Stimulated activated effector memory CD8-positive, alpha-beta T cell treated with anti-CD3 and anti-CD28 coated beads, Interleukin-12 subunit alpha, Interleukin-12 subunit beta, amount 100 ng/mL, for 72 hours (primary cell): ENCODE results near the gene RPS6KB2.

Experiments used
- ATAC-seq: fragments of 150-1000 bp; cut with Tn5 transposase; 2 replicates; pipeline ENCODE4 v1.10.0; 2021
- DNase-seq, 2 donors: peaks; one replicate each; pipeline ENCODE4 v3.0.0; 2021 to 2022; ENCODE audit warnings: low spot score in 2 of 2
- H3K27ac Mint-ChIP-seq: one replicate; pipeline ENCODE4 v1.8.0; 2022; ENCODE audit warnings: mild to moderate bottlenecking, mixed read lengths
- H3K36me3 Mint-ChIP-seq: one replicate; pipeline ENCODE4 v1.8.0; 2022; ENCODE audit warnings: mild to moderate bottlenecking, mixed read lengths
- H3K4me1 Mint-ChIP-seq: one replicate; pipeline ENCODE4 v1.8.0; 2022; ENCODE audit warnings: mixed read lengths
- H3K4me3 Mint-ChIP-seq: one replicate; pipeline ENCODE4 v1.8.0; 2022; ENCODE audit warnings: mild to moderate bottlenecking, mixed read lengths
- H3K9me3 Mint-ChIP-seq: one replicate; pipeline ENCODE4 v1.8.0; 2022; ENCODE audit warnings: mixed read lengths

Gene RPS6KB2

GRCh38 chr11:67428052-67429001 is at the start of gene RPS6KB2:
RPS6KB2 (plus strand) TSS chr11:67428494; CDS start chr11:67428546, 52 bp downstream.
- peak within 1 kb of the TSS; percentile 89 for H3K4me3 Mint-ChIP-seq
- H3K9me3 Mint-ChIP-seq = no peaks in the 10 kb centered on the region
- DNase-seq (peak; percentile 100), ATAC-seq (peak; percentile 93)
- H3K4me1 Mint-ChIP-seq = peaks cover 46% of the 10 kb centered on the region
- H3K36me3 Mint-ChIP-seq = peaks cover 69% of the 10 kb centered on the region
- peak within 1 kb of the TSS; percentile 92 for H3K27ac Mint-ChIP-seq

- H3K36me3 Mint-ChIP-seq = peaks cover 15% of the 10 kb centered on the region
- no peak for DNase-seq
- ATAC-seq = no peak
- H3K4me3 Mint-ChIP-seq = no peak overlapping the region
- peak overlapping the region; percentile 65 for H3K27ac Mint-ChIP-seq
- peaks cover 47% of the 10 kb centered on the region for H3K4me1 Mint-ChIP-seq
- H3K9me3 Mint-ChIP-seq = no peaks in the 10 kb centered on the region
These were observed 49.8 kb upstream of the RPS6KB2 start for GRCh38 chr11:67378544-67378943.

GRCh38 chr11:67379061-67380058 is 48.9 kb upstream of the RPS6KB2 start:
- Mint-ChIP-seq H3K27ac (peak overlapping the region; percentile 65), H3K36me3 (peaks cover 7% of the 10 kb centered on the region), H3K4me3 (no peak overlapping the region), H3K4me1 (peaks cover 39% of the 10 kb centered on the region), H3K9me3 (no peaks in the 10 kb centered on the region)
- ATAC-seq (no peak), DNase-seq (no peak)

- Mint-ChIP-seq H3K4me3 (no peak overlapping the region), H3K4me1 (peaks cover 26% of the 10 kb centered on the region), H3K27ac (peak overlapping the region; percentile 86), H3K9me3 (no peaks in the 10 kb centered on the region), H3K36me3 (peaks cover 5% of the 10 kb centered on the region)
- ATAC-seq = no peak
- DNase-seq = no peak
These were observed 46.9 kb upstream of the RPS6KB2 start for GRCh38 chr11:67381244-67381972.

- Mint-ChIP-seq H3K36me3 (peaks cover 5% of the 10 kb centered on the region), H3K27ac (peak overlapping the region; percentile 11), H3K4me1 (peaks cover 26% of the 10 kb centered on the region), H3K4me3 (no peak overlapping the region), H3K9me3 (no peaks in the 10 kb centered on the region)
- DNase-seq (peak; percentile 80 to 90), ATAC-seq (peak; percentile 90)
These were observed 45.8 kb upstream of the RPS6KB2 start for GRCh38 chr11:67382276-67383136.

- peaks cover 30% of the 10 kb centered on the region for H3K4me1 Mint-ChIP-seq
- H3K27ac Mint-ChIP-seq = no peak overlapping the region
- H3K4me3 Mint-ChIP-seq = no peak overlapping the region
- H3K36me3 Mint-ChIP-seq = peaks cover 5% of the 10 kb centered on the region
- no peaks in the 10 kb centered on the region for H3K9me3 Mint-ChIP-seq
- ATAC-seq (no peak), DNase-seq (no peak)
These were observed 43.4 kb upstream of the RPS6KB2 start for GRCh38 chr11:67384851-67385366.

- Mint-ChIP-seq H3K9me3 (no peaks in the 10 kb centered on the region), H3K4me1 (peaks cover 20% of the 10 kb centered on the region), H3K27ac (no peak overlapping the region), H3K36me3 (peaks cover 5% of the 10 kb centered on the region), H3K4me3 (no peak overlapping the region)
- no peak for ATAC-seq
- no peak for DNase-seq
These were observed 41.2 kb upstream of the RPS6KB2 start for GRCh38 chr11:67387069-67387468.

GRCh38 chr11:67387518-67387917 is 40.8 kb upstream of the RPS6KB2 start:
- no peaks in the 10 kb centered on the region for H3K9me3 Mint-ChIP-seq
- peaks cover 21% of the 10 kb centered on the region for H3K4me1 Mint-ChIP-seq
- no peak overlapping the region for H3K27ac Mint-ChIP-seq
- no peak overlapping the region for H3K4me3 Mint-ChIP-seq
- no peak for ATAC-seq
- no peak for DNase-seq
- peaks cover 5% of the 10 kb centered on the region for H3K36me3 Mint-ChIP-seq

- H3K4me3 Mint-ChIP-seq = peak overlapping the region; percentile 86
- ATAC-seq (peak; percentile 61), DNase-seq (peak in 1 of 2 donors; percentile 83)
- H3K27ac Mint-ChIP-seq = peak overlapping the region; percentile 75
- peaks cover 18% of the 10 kb centered on the region for H3K36me3 Mint-ChIP-seq
- H3K4me1 Mint-ChIP-seq = peaks cover 35% of the 10 kb centered on the region
- no peaks in the 10 kb centered on the region for H3K9me3 Mint-ChIP-seq
These were observed 38.8 kb upstream of the RPS6KB2 start for GRCh38 chr11:67389477-67389876.

- H3K36me3 Mint-ChIP-seq = peaks cover 28% of the 10 kb centered on the region
These were observed 37.4 kb upstream of the RPS6KB2 start for GRCh38 chr11:67390947-67391303.

GRCh38 chr11:67391304-67392182 is 36.8 kb upstream of the RPS6KB2 start, which contains the start of gene RAD9A:
RAD9A (plus strand) TSS chr11:67391986; CDS start chr11:67392045, 59 bp downstream.
- H3K36me3 Mint-ChIP-seq = peaks cover 34% of the 10 kb centered on the region
- DNase-seq (peak; percentile 82 to 94), ATAC-seq (peak; percentile 79)
- H3K4me3 Mint-ChIP-seq = peak within 1 kb of the TSS; percentile 86
- peaks cover 41% of the 10 kb centered on the region for H3K4me1 Mint-ChIP-seq
- H3K27ac Mint-ChIP-seq = peak within 1 kb of the TSS; percentile 86
- no peaks in the 10 kb centered on the region for H3K9me3 Mint-ChIP-seq

More at GRCh38 chr11:67390947-67391303, 37.4 kb upstream of the RPS6KB2 start:
- Mint-ChIP-seq H3K27ac (peak overlapping the region; percentile 86), H3K4me1 (peaks cover 35% of the 10 kb centered on the region), H3K9me3 (no peaks in the 10 kb centered on the region), H3K4me3 (peak overlapping the region; percentile 86)
- no peak for ATAC-seq
- DNase-seq = no peak

GRCh38 chr11:67392183-67392715 is 36.0 kb upstream of the RPS6KB2 start:
- H3K4me1 Mint-ChIP-seq = peaks cover 48% of the 10 kb centered on the region
- DNase-seq (no peak), ATAC-seq (peak; percentile 2)
- peaks cover 41% of the 10 kb centered on the region for H3K36me3 Mint-ChIP-seq
- H3K27ac Mint-ChIP-seq = peak overlapping the region; percentile 86
- H3K4me3 Mint-ChIP-seq = peak overlapping the region; percentile 86
- no peaks in the 10 kb centered on the region for H3K9me3 Mint-ChIP-seq

- H3K4me3 Mint-ChIP-seq = peak overlapping the region; percentile 86
- peaks cover 53% of the 10 kb centered on the region for H3K36me3 Mint-ChIP-seq
- peak overlapping the region; percentile 4 for H3K27ac Mint-ChIP-seq
- H3K9me3 Mint-ChIP-seq = no peaks in the 10 kb centered on the region
- peaks cover 60% of the 10 kb centered on the region for H3K4me1 Mint-ChIP-seq
- DNase-seq = no peak
- ATAC-seq = no peak
These were observed 34.9 kb upstream of the RPS6KB2 start for GRCh38 chr11:67393437-67393836.
